Bone marrow (tissue), 2 donors: ENCODE measurements around the gene LPIN1.
A peak's percentile ranks its signal among the peaks of the same experiment; 100 is the strongest.

ENCODE experiments used
- DNase-seq, 2 donors: peaks; one replicate each; lab custom pipeline; 2025; lab: John Stamatoyannopoulos, UW

The LPIN1 gene, protein sequence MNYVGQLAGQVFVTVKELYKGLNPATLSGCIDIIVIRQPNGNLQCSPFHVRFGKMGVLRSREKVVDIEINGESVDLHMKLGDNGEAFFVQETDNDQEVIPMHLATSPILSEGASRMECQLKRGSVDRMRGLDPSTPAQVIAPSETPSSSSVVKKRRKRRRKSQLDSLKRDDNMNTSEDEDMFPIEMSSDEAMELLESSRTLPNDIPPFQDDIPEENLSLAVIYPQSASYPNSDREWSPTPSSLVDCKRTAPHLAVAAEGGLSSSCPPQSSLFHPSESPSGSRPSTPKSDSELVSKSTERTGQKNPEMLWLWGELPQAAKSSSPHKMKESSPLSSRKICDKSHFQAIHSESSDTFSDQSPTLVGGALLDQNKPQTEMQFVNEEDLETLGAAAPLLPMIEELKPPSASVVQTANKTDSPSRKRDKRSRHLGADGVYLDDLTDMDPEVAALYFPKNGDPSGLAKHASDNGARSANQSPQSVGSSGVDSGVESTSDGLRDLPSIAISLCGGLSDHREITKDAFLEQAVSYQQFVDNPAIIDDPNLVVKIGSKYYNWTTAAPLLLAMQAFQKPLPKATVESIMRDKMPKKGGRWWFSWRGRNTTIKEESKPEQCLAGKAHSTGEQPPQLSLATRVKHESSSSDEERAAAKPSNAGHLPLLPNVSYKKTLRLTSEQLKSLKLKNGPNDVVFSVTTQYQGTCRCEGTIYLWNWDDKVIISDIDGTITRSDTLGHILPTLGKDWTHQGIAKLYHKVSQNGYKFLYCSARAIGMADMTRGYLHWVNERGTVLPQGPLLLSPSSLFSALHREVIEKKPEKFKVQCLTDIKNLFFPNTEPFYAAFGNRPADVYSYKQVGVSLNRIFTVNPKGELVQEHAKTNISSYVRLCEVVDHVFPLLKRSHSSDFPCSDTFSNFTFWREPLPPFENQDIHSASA

GRCh38 chr2:11746376-11746806 lies at the start of gene LPIN1:
Gene LPIN1, plus strand, starts transcription at chr2:11746632. Its CDS starts 18,910 bp downstream, at chr2:11765542.
- DNase-seq, result peak; percentile 55 to 74

GRCh38 chr2:11696736-11697102 lies 49.7 kb upstream of the LPIN1 start:
- DNase-seq, result no peak

- peak; percentile 34 to 87 for DNase-seq
Observed at GRCh38 chr2:11697103-11697871, 49.1 kb upstream of the LPIN1 start.

DNA sequence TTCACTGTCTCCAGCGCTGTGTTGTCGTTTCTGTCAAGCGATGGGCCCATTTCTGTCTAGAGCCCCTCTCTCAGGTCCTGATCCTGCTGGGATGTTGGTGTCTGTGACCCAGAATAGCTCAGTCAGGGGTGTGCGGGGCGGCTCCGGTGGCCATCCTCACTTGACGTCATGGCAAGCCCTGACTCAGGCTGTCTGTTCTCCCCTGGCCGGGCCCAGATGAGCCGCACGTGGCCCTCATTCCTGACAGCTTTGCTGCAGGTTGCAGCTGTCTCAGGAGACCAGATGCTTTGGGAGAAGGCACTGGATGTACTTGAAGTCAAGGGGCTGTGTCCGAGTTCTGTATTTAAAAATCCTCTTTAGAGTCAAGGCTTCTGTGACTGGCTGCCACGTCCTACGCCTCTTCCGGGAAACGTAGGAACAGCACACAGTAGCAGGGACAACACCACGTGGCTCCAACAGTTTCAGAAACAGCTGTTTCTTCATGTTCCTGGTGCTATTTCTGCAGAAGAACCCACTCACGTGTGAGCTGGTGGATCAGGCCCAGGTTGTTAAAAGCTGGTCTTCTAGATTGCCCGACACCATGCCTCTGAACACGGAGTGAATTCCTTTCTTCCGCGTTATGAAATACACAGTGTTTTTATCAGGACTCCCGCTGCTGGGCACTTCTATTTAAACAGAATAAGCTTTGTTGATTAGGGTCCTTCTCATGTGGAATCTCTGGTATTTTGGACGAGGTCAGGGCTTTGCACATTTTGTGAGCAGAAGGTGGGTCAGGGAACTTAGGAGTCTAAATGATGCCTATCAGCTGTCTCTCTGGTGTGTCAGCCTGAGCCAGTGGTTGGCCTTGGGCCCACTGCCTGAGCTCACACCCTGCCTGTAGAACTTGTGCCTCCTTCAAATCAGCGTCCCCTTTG lies 48.2 kb upstream of the LPIN1 start:
- no peak for DNase-seq

DNA sequence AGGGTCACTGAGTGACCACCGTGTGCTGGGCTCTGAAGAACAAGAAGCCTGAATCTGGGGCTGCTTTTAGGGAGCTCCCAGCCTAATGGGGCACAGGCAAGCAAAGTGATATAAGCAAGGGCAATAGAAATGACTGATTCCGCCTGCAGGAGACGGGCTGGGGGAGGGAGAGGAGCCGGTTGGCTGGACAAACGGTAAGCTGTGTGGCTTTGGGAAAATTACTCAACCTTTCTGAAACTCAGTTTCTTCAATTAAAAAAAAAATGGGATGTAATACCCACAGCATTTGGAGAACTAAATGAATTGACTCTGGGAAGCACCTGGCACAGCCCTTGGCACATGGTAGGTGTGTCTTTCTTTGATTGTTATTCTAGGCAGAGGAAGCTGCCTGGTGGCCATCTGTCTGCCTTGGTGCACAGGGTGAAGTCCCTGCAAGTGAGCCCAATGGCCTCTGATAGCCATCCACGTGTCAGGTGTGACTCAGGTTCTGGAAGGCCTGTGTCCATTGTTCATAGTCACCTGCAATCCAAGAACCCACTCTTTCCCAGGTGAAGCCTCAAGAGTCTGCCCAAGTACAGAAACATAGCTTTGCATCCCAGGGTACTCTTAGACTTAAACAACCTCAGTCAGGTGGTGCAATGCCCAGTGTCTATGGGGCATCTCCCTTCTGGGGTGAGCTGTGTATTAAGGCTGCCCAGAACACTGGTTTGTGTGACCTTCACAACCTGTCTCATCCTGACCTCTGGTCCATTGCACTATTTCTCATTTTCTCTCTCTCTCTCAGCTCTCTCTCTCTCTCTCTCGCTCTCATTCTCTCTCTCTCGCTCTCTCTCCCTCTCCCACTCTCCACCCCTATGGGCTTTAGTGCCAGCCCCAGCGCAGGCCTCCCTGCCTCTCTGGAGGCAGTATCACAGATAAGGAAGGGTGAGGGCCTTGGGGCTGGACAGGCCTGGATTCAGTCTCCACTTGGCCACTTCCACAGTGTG lies 46.5 kb upstream of the LPIN1 start:
- DNase-seq, result no peak

GRCh38 chr2:11701206-11701605 lies 45.2 kb upstream of the LPIN1 start:
- DNase-seq, result no peak

GRCh38 chr2:11701751-11702301 lies 44.6 kb upstream of the LPIN1 start:
- peak; percentile 46 to 99 for DNase-seq

GRCh38 chr2:11702946-11703345 lies 43.5 kb upstream of the LPIN1 start:
- no peak for DNase-seq

- DNase-seq, result no peak
Observed at GRCh38 chr2:11703700-11704099, 42.7 kb upstream of the LPIN1 start.

GRCh38 chr2:11705063-11705462 lies 41.4 kb upstream of the LPIN1 start:
- no peak for DNase-seq

DNA sequence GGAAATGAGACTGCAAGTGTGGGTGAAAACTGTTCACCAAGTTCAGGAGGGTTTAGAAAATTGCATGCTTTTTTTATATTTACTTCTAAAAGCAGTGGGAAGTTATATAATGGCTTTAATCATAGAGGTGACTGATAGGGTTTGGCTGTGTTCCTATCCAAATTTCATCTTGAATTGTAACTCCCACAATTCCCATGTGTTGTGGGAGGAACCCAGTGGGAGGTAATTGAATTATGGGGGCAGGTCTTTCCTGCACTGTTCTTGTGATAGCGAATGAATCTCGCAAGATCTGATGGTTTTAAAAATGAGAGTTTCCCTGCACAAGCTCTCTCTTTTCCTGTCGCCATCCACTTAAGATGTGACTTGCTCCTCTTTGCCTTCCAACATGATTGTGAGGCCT lies 40.7 kb upstream of the LPIN1 start:
- DNase-seq, result no peak

DNA sequence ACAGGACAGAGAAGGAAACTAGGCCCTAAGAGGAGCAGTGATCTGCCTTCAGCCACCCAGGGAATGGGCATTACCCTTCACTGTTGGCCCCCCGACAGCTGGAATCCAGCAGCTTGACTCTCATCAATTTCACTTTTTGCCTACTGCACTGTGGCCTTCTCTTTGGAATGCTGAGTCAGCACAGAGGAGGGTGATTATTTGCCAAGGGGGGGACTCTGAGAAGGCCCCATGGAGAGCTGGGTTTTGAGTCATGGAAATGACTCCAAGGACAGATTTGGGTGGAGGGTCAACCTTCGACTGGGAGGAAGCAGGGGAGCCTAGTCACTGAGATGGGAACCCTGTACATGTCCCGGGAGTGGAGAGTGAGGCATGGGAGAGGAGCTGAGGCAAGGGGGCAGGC lies 38.3 kb upstream of the LPIN1 start:
- no peak for DNase-seq

GRCh38 chr2:11709293-11709692 lies 37.1 kb upstream of the LPIN1 start:
- DNase-seq, result no peak

- DNase-seq, result no peak
Observed at GRCh38 chr2:11710210-11710609, 36.2 kb upstream of the LPIN1 start.

GRCh38 chr2:11710632-11711353 lies 35.6 kb upstream of the LPIN1 start:
- DNase-seq, result no peak

GRCh38 chr2:11711354-11711716 lies 35.1 kb upstream of the LPIN1 start:
- no peak for DNase-seq

- no peak for DNase-seq
Observed at GRCh38 chr2:11711751-11712150, 34.7 kb upstream of the LPIN1 start.

- no peak for DNase-seq
Observed at GRCh38 chr2:11712866-11713265, 33.6 kb upstream of the LPIN1 start.

- no peak for DNase-seq
Observed at GRCh38 chr2:11713815-11714214, 32.6 kb upstream of the LPIN1 start.
